Measurements from ENCODE around the gene DAPK3.
"Not testable (repeated sequence)": the region's sequence is repeated elsewhere in the genome, so short reads cannot be mapped to it uniquely, and the experiment has no call there.

Gene DAPK3

DNA sequence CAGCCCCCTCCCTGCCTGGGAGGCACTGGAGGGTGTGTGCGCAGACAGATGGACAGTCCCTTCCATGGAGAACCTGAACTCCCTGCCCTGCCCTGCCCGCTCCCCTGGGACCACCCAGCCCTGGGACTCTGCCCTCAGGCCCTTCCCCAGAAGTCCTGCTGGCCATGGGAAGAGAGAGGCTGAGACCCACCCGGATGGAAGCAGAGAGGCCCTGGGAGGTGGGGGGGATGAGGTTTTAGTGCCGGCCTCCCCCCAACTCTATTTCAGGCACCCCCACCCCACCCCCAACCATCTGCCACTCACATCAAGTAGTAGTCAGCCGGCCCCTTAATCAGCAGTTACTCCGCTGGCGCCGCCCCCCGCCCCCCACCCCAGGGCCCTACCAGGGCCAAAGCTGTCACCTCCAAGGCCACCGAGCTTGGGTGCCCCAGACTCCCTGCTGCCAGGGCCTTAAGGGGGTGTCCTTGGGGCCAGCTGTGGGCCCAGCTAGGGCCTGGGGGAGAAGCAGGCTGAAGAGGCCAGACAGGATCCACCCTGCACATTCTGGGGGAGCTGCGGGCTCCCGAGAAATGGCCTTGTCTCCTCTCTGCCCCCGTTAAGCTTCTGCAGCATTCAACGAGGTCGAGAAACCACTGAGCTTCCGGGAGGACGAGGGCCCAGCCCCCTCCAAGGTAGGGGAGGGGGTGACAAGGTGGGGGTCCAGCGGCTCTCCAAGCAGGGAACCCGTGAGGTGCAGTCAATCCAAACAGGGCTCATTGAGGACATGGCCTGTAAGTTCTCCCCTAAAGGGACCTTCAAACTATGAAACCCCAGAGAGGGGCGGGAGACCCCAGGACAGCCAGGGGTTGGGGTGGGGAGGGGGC, 20.7 kb downstream of the DAPK3 start:
- Histone ChIP-seq H3K4me3 (ENCODE audit: low read depth, low read length) (no peak overlapping the region), H3K9me3 (no peaks in the 10 kb centered on the region), H3K27me3 (no peaks in the 10 kb centered on the region), H3K36me3 (no peaks in the 10 kb centered on the region), H3K4me1 (no peaks in the 10 kb centered on the region)
- TF ChIP-seq, protein P1, sequence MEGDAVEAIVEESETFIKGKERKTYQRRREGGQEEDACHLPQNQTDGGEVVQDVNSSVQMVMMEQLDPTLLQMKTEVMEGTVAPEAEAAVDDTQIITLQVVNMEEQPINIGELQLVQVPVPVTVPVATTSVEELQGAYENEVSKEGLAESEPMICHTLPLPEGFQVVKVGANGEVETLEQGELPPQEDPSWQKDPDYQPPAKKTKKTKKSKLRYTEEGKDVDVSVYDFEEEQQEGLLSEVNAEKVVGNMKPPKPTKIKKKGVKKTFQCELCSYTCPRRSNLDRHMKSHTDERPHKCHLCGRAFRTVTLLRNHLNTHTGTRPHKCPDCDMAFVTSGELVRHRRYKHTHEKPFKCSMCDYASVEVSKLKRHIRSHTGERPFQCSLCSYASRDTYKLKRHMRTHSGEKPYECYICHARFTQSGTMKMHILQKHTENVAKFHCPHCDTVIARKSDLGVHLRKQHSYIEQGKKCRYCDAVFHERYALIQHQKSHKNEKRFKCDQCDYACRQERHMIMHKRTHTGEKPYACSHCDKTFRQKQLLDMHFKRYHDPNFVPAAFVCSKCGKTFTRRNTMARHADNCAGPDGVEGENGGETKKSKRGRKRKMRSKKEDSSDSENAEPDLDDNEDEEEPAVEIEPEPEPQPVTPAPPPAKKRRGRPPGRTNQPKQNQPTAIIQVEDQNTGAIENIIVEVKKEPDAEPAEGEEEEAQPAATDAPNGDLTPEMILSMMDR (IDR thresholded peaks at IDR 0.05; ENCODE audit: low read depth, low read length): no peak
- no peak for DNase-seq

DNA sequence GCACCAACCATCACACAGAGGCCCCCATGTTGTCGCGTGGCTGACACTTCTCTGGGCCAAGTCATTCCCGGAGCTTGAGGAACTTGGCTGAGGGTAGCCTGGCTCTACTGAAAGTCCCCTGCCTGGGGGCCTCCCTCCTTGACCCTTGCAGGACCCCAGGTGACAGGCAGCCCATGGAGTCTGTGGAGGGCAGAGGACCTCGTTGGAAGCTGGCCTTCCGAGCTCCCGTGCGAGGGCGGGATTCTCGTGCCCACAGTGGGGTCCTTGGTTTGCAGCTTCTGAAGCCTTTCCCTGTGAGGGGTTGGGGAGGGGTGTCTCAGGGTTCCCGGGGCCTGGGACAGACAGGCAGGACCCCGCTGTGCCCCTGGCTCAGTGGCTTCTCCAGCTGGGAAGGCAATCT, 21.6 kb downstream of the DAPK3 start:
- Histone ChIP-seq H3K4me3 (ENCODE audit: low read depth, low read length) (no peak overlapping the region), H3K36me3 (no peaks in the 10 kb centered on the region), H3K27me3 (no peaks in the 10 kb centered on the region), H3K4me1 (no peaks in the 10 kb centered on the region), H3K9me3 (no peaks in the 10 kb centered on the region)
- DNase-seq: no peak
- TF ChIP-seq, protein P1 (IDR thresholded peaks at IDR 0.05; ENCODE audit: low read depth, low read length): no peak

DNA sequence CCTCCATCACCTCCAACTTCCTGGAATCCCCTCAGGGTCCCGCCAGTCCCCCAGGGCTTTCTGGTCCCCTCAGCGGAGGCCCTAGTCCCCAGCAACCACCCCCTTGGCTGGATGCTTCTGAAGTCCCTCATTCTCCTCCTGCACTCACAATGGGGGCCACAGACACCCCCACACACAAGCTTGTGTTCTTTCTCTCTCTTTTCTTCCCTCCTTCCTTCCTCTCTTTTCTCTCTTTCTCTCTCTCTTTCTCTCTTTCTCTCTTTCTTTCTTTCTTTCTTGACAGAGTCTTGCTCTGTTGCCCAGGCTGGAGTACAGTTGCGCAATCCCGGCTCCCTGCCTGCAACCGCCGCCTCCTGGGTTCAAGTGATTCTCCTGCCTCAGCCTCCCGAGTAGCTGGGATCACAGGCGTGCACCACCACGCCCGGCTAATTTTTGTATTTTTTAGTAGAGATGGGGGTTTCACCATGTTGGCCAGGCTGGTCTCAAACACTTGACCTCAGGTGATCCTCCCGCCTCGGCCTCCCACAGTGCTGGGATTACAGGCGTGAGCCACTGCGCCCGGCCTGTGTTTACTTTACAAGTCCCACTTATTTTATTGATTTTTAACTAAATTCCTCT, 23.5 kb downstream of the DAPK3 start:
- H3K4me3 ChIP-seq (ENCODE audit: low read depth, low read length); H3K36me3 ChIP-seq; H3K4me1 ChIP-seq; H3K9me3 ChIP-seq; H3K27me3 ChIP-seq; DNase-seq: not testable (repeated sequence)

DNA sequence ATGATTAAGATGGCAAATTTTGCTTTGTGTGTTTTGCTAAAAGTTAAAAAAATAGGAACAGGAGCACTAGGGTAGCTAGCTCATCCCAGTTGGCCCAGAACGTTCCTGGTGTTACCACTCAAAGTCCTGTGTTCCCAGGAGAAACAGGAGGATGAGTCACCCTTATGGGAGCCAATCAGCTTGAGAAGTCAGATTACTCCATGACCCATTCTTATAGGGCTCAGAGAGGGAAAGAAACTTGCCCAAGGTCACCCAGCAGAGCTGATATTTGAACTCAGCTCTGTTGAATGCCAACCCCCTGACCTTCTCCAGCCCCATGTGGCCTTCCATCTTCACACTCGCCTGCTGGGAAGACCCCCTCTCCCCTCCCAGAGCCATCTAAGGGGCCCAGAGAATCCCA, 25.1 kb downstream of the DAPK3 start:
- DNase-seq: no peak
- no peaks in the 10 kb centered on the region for H3K36me3 ChIP-seq

DNA sequence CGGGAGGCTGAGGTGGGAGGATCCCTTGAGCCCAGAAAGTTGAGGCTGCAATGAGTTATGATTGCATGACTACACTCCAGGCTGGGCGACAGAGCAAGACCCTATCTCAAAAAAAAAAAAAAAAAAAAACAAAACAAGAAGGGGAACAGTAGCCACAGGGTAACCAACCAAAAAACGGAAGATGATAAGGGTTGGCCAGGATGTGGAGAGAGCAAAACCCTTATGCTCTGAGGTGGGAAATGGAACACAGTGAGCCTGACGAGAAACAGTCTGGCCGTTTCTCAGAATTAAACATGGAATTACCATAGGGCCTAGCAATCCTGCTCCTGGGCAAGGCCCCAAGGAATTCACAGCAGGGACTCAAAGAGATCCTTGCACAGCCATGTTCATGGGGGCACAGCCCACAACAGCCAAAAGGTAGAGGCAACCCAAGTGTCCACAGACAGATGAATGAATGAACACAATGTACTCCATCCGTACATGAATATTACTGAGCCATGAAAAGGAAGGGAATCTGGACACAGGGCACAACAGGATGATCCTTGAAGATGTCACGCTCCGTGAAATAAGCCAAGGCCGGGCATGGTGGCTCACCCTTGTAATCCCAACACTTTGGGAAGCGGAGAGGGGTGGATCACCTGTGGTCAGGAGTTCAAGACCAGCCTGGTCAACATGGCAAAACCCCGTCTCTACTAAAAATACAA, 26.7 kb downstream of the DAPK3 start:
- TF ChIP-seq, protein P1 (IDR thresholded peaks at IDR 0.05; ENCODE audit: low read depth, low read length): no peak
- no peak for DNase-seq

More for the DNA sequence above, 25.1 kb downstream of the DAPK3 start:
- Histone ChIP-seq H3K4me3 (ENCODE audit: low read depth, low read length) (no peak overlapping the region), H3K27me3 (no peaks in the 10 kb centered on the region), H3K4me1 (no peaks in the 10 kb centered on the region), H3K9me3 (no peaks in the 10 kb centered on the region)
- TF ChIP-seq, protein P1 (IDR thresholded peaks at IDR 0.05; ENCODE audit: low read depth, low read length): no peak

DNA sequence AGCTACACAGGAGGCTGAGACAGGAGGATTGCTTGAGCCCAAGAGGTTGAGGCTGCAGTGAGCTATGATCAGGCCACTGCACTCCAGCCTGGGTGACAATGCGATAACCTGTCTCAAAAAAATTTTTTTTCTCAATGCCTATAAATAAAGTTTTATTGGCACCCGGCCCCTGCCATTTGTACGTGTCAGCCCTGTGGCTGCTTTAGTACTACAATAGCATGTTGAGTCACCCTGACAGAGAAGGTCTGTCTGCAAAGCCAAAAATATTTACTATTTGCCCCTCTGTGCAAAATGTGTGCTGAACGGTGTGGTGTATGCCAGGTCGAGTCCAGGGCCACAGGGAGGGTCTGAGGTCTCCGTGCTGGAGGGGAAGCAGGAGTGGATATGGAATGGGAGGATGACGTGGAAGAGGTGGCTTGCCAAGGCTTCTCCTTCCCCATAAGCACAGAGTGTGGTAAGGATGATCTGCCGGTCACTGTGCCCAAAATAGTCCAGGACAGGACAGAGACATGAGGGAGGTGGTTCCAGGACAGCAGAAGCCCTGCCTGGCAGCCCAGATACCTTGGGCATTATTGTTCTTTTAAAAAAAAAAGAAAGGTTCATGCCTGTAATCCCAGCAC, 28.0 kb downstream of the DAPK3 start:
- no peaks in the 10 kb centered on the region for H3K27me3 ChIP-seq
- H3K9me3 ChIP-seq: no peaks in the 10 kb centered on the region
- H3K4me1 ChIP-seq: no peaks in the 10 kb centered on the region
- no peak overlapping the region for H3K4me3 ChIP-seq (ENCODE audit: low read depth, low read length)
- no peaks in the 10 kb centered on the region for H3K36me3 ChIP-seq
- DNase-seq: no peak
- TF ChIP-seq, protein P1 (IDR thresholded peaks at IDR 0.05; ENCODE audit: low read depth, low read length): no peak

More for the DNA sequence above, 26.7 kb downstream of the DAPK3 start:
- Histone ChIP-seq H3K36me3 (no peaks in the 10 kb centered on the region), H3K27me3 (no peaks in the 10 kb centered on the region), H3K4me1 (no peaks in the 10 kb centered on the region), H3K9me3 (no peaks in the 10 kb centered on the region), H3K4me3 (ENCODE audit: low read depth, low read length) (no peak overlapping the region)

DNA sequence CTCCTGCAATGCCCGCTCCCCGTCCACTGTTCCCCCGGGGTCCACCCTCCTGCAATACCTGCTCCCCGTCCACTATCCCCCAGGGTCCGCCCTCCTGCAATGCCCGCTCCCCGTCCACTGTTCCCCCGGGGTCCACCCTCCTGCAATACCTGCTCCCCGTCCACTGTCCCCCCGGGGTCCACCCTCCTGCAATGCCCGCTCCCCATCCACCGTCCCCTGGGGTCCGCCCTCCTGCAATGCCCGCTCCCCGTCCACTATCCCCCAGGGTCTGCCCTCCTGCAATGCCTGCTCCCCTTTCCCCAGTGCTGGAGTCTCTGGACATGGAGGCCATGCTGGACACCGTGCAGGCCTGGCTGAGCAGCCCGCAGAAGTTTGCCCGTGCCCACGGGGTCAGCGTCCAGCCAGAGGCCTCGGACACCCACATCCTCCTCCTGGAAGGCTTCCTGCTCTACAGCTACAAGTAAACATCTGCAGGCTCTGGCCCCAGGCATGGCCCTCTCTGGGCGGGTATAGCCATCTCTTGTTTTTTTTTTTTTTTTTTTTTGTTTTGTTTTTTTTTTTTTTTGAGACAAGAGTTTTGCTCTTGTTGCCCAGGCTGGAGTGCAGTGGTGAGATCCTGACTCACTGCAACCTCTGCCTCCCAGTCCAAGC, 32.5 kb downstream of the DAPK3 start:
- H3K27me3 ChIP-seq: peaks cover 15% of the 10 kb centered on the region
- H3K9me3 ChIP-seq; H3K36me3 ChIP-seq; H3K4me1 ChIP-seq; DNase-seq; H3K4me3 ChIP-seq (ENCODE audit: low read depth, low read length): not testable (repeated sequence)

Measured in BE2C (cell line).